Nucleus accumbens (tissue), 56 donors: ENCODE measurements around the gene RGS9.
"Not testable (repeated sequence)": the region's sequence is repeated elsewhere in the genome, so short reads cannot be mapped to it uniquely, and the experiment has no call there.

Experiments
- DNase-seq, 56 donors: peaks; one replicate each; lab custom pipeline; 2025; lab: John Stamatoyannopoulos, UW

The RGS9 gene

GRCh38 chr17:65201331-65201730 lies 64.2 kb downstream of the RGS9 start:
- no peak for DNase-seq

- DNase-seq = no peak
These were observed 65.8 kb downstream of the RGS9 start for GRCh38 chr17:65202844-65203571.

GRCh38 chr17:65204001-65204400 lies 66.8 kb downstream of the RGS9 start:
- DNase-seq = no peak

- no peak for DNase-seq
These were observed 68.5 kb downstream of the RGS9 start for GRCh38 chr17:65205655-65206054.

GRCh38 chr17:65207448-65207847 lies 70.3 kb downstream of the RGS9 start:
- DNase-seq = not testable (repeated sequence)

- peak in 2 of 56 donors; percentile 10 to 17 for DNase-seq
These were observed 71.5 kb downstream of the RGS9 start for GRCh38 chr17:65208717-65209116.

- no peak for DNase-seq
These were observed 81.1 kb downstream of the RGS9 start for GRCh38 chr17:65218261-65218660.

GRCh38 chr17:65219124-65219523 lies 82.0 kb downstream of the RGS9 start:
- no peak for DNase-seq

GRCh38 chr17:65219707-65220106 lies 82.5 kb downstream of the RGS9 start:
- DNase-seq = no peak

- no peak for DNase-seq
These were observed 83.6 kb downstream of the RGS9 start for GRCh38 chr17:65220732-65221131.

- DNase-seq = no peak
These were observed 85.1 kb downstream of the RGS9 start for GRCh38 chr17:65222214-65222738.

GRCh38 chr17:65225061-65225460 lies 87.9 kb downstream of the RGS9 start:
- no peak for DNase-seq

- DNase-seq = no peak
These were observed 89.1 kb downstream of the RGS9 start for GRCh38 chr17:65226227-65226626.

- no peak for DNase-seq
These were observed 90.5 kb downstream of the RGS9 start for GRCh38 chr17:65227637-65228036.

- DNase-seq = peak in 2 of 56 donors; percentile 4 to 7
These were observed 91.1 kb downstream of the RGS9 start for GRCh38 chr17:65228287-65228686.

GRCh38 chr17:65228734-65229620 lies 91.8 kb downstream of the RGS9 start:
- DNase-seq = no peak

- no peak for DNase-seq
These were observed 92.4 kb downstream of the RGS9 start for GRCh38 chr17:65229621-65229995.

GRCh38 chr17:65230040-65230439 lies 92.9 kb downstream of the RGS9 start:
- DNase-seq = no peak

- no peak for DNase-seq
These were observed 93.9 kb downstream of the RGS9 start for GRCh38 chr17:65231086-65231485.

GRCh38 chr17:65231662-65232335 lies 94.6 kb downstream of the RGS9 start:
- peak in 35 of 56 donors; percentile 2 to 57 (median 19) for DNase-seq

- DNase-seq = no peak
These were observed 98.1 kb downstream of the RGS9 start for GRCh38 chr17:65235284-65235683.
